ENCODE measurements around the gene MYOT.

DNA sequence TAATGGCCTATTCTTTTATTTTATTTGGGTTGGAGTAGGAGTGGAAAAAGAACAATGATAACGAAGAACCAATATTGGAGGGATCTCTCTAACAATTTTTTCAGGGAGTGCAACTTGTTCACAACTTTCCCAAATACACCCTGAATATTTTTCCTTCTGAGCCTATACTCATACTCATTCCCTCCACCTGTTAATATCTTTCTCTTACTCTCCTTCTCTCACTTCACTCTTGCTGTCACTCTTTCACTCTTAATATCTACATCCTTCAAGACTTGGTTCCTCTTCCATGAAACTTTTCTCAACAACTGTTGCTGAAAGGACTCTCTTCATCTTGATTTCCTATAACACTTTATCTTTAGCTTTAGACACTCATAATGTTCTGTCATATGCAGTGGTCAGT, 39.0 kb upstream of the MYOT start:
- TF ChIP-seq TAF1 (IDR thresholded peaks at IDR 0.05; ENCODE audit: low read depth, low read length) (no peak), POLR2A (IDR thresholded peaks at IDR 0.05; ENCODE audit: low read depth, low read length) (no peak), POLR2AphosphoS5 (IDR thresholded peaks at IDR 0.05; ENCODE audit: low read depth, low read length) (no peak), PAX5 (IDR thresholded peaks at IDR 0.05; ENCODE audit: insufficient read depth, low read length, severe bottlenecking) (no peak)

Measured in GM12891 (cell line).